Measurements from ENCODE around the gene EPAS1.

The EPAS1 gene

DNA sequence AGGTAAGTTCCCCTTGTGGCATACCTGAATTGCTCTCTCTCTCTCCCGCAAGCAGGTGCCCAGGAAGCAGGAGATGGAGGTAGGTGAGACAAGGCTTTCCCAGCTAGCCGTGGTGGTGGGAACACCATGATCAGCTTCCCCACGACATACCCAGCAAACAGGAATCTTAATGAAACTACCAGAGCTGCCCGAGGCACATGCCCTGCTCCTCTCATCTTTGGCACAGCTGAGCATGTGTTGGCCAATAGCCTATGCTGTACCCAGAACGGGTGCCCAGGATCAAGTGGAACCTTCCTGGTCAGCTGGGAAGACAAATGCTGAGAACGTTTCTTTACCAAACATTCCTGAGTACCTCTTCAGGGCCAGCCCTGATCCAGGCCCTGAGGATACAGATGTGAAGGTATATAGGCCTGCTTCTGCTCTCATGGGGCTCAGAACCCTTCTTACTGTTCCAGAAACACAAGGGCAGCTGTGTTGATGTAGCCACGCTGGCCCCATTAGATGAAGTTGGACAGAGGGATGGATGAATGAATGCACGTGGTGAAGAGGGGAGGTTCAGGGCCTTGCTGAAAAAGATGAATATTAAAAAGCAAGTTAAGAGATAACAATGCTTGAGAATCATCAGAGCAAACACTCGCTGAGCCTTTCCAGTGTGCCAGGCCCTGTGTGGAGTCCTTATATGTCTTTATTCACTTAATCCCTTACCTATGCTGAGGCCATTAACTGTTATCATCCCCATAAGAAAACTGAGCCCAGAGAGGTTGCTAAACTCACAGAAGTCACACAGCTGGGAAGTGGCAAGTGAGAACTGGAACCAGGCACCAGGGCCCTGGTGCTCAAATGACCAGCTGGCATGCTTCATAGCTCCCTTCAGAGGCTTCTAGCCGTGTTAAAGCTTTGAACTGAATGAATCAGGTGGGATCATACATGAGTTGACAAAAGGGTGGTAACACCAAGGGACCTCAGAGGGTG is 113.4 kb downstream of the EPAS1 start:
- DNase-seq (ENCODE audit: low read depth): no peak

DNA sequence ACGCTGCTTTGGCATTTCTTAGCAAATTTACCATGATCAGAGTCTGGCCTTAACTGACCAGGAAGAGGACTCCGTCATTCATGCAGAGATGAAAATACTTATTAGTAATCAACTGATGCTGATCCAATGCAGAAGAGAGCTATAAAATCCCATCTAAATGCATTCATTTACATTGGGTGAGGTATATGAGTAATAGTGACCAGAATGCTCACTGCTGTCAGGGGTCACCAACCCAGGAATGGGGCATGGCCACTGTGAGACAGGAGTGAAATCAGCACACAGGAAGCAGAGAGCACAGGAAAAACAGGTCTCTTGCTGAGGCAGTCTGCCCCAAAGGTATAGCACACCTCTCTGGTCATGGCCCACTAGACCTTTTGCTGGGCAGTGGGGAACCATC is 114.0 kb downstream of the EPAS1 start:
- no peak for DNase-seq (ENCODE audit: low read depth)

DNA sequence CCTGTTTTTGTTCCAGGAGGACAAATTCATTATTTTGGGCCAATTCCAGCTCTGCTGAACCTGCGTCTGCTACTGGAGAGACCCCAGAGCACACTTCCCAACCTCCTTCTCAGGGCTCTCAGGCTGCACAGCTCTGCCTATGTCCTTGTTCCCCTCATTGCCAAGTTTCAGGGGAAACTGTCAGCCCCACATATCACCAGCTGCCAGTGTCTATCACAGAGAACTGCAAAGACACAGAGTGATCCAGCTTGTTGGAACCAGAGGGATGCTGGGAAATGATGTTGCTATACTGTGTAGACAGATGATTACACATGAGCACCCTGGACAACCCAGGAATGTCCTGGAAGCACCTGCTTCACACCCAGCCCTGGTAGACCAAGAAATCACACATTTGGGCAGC is 114.8 kb downstream of the EPAS1 start:
- no peak for DNase-seq (ENCODE audit: low read depth)

DNA sequence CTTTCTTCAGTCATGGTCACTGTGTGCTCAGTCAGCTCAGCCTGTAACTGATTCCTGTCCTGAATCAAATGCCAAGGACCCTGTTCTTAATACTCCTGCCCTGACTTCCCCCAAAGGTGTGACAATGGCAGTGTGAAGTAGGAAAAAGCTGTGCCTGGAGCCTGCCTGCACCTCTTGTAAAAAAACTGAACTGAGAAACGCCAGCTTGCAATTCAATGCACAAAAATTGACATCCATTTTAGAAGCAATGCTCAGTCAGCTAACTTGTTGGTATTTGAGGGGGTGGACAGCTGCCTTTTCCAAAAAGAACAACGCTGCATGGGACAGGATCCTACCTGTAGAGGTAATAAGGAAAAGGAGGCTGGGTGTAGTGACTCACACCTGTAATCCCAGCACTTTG is 115.9 kb downstream of the EPAS1 start:
- DNase-seq (ENCODE audit: low read depth): no peak

DNA sequence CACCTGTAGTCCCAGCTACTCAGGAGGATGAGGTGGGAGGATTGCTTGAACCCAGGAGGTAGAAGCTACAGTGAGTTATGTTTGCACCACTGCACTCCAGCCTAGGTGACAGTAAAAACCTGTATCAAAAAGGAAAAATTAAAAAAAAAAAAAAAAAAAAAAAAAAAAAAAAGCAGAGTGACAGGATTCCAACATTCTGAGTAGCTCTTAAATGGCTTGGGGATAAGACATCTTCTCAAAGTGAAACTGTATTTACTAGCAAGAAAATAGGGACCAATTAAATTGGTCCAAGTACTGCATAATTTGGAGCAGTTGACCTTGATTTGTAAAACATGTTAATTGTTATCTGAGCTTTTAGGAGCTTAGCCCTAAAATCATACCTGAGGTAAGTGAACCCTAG is 116.4 kb downstream of the EPAS1 start:
- no peak for DNase-seq (ENCODE audit: low read depth)

GRCh38 chr2:46414701-46415100 is 117.5 kb downstream of the EPAS1 start:
- no peak for DNase-seq (ENCODE audit: low read depth)

- no peak for DNase-seq (ENCODE audit: low read depth)
These were observed 119.1 kb downstream of the EPAS1 start for GRCh38 chr2:46416280-46416679.

DNA sequence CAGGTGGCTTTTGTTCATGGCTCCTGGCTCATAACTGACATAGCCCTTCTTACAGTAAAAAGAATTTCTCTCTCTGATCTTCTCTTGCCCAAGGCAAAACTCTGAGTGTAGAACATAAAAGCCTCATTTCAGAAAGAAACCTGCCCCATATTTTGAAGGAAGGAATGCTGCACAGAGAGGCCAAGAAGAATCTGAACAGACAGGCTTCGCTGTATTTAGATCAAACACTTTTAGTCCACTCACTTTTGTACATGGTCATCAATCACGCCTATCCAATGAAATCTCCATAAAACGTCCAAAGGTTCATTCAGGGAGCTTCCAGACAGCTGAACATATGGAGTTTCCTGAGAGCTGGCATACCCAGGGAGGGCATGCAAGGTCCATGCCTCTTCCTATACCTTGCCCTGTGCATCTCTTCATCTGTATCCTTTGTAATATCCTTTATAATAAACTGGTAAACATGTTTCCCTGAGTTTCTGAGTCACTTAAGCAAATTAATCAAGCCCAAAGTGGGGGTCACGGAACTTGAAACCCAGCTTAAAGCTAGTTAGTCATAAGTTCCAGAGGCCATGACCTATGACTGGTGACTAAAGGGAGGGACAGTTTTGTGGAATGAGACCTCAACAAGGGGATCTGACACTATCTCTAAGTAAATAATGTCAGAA is 119.7 kb downstream of the EPAS1 start:
- no peak for DNase-seq (ENCODE audit: low read depth)

- no peak for DNase-seq (ENCODE audit: low read depth)
These were observed 123.7 kb downstream of the EPAS1 start for GRCh38 chr2:46420945-46421344.

GRCh38 chr2:46421361-46421760 is 124.2 kb downstream of the EPAS1 start:
- no peak for DNase-seq (ENCODE audit: low read depth)

GRCh38 chr2:46422717-46423394 is 125.6 kb downstream of the EPAS1 start:
- no peak for DNase-seq (ENCODE audit: low read depth)

DNA sequence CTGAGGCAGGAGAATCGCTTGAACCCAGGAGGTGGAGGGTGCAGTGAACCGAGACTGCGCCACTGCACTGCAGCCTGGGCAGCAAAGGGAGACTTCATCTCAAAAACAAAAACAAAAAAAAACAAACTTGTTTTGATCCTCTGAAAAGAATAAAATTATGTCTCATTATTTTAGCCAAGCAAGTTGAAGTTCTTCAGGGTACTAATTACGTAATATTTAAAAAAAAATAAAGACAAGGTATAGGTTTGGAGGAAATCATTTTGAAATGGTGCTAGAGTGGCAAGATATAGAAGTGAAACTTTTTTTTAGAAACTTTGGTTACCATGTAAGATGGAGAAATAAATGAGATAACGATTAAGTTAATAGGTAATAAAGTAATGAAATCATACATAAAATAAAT is 127.7 kb downstream of the EPAS1 start:
- no peak for DNase-seq (ENCODE audit: low read depth)

GRCh38 chr2:46428911-46429436 is 131.8 kb downstream of the EPAS1 start:
- no peak for DNase-seq (ENCODE audit: low read depth)

- no peak for DNase-seq (ENCODE audit: low read depth)
These were observed 133.2 kb downstream of the EPAS1 start for GRCh38 chr2:46430413-46430812.

GRCh38 chr2:46430992-46431391 is 133.8 kb downstream of the EPAS1 start:
- no peak for DNase-seq (ENCODE audit: low read depth)

DNA sequence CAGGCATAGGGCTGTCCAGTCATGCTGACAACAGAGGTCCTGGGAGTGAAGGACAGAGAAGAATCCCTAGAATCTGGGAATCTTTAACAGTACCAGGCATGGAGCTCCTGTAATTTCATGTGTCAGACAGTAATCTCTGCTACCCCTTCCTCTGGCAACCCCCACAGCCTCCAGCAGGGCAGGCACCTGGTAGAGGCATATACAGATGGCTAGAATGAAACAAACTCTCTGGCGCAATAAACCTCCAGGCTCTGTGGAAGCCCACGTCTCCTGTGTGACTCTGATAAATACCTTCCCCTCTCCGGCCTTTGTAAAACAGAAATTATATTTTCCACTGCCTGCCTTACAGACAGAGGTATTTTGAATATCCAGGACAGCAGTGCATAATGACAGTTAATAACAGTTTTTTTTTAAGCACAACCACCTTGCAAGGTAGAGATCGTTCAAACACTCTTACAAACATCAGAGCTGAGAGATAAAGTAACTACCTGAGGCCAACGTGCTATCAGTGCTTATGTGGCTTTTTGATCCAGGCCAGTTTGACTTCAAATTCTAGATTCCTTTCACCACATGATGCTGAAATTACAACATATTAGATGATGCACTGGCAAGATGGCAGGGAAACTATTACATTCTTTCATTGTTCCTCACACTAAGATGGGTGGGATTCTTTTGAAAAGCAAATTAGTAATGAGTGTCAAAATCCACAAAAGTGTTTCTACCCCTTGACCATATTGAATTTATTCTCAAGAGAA is 134.5 kb downstream of the EPAS1 start:
- DNase-seq (ENCODE audit: low read depth): no peak

DNA sequence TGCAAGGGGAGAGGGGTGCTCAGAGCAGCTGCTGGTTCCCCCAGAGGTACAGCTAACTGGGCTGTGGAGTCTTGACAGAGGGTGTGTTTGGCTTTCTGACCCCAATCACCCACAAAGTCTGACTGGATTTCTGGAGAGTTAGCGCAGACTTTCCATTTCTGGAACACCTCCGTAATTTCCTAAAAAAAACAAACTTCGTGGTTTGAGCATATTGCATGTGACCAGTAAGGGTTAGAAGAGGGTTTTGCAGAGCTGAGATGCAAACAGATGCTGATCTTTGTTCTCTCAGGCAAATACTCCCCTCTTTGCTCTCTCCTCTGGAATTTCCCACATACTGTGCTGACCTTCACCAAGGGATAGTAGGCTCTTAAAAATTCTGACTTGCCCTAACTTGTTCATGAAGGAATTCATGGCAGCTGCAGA is 137.7 kb downstream of the EPAS1 start:
- no peak for DNase-seq (ENCODE audit: low read depth)

GRCh38 chr2:46435353-46435752 is 138.1 kb downstream of the EPAS1 start:
- no peak for DNase-seq (ENCODE audit: low read depth)

GRCh38 chr2:46435796-46436360 is 138.7 kb downstream of the EPAS1 start:
- DNase-seq (ENCODE audit: low read depth): no peak

Data from activated T-helper 9 cell treated with anti-CD3 and anti-CD28 coated beads, Interleukin-2, amount 50 U/mL, for 16 hours (primary cell).